K562 (cell line): Measurements from ENCODE around the gene ACTN3.

ENCODE experiments used
- POLR2A ChIP-seq: fragments of 450-650 bp; conservative IDR thresholded peaks from 2 replicates; pipeline ENCODE4 v1.6.1; 2016
- TCF7L2 ChIP-seq: fragments of 150-350 bp; IDR thresholded peaks from 2 replicates; pipeline ENCODE4 v1.6.1; 2016; ENCODE audit warnings: low read depth, mild to moderate bottlenecking, low read length, moderate library complexity
- ZEB2 ChIP-seq: fragments of 450-650 bp; IDR thresholded peaks from 2 replicates; pipeline ENCODE4 v1.6.1; 2016
- ZFP36 ChIP-seq: fragments of 150-350 bp; IDR thresholded peaks from 2 replicates; pipeline ENCODE4 v1.6.1; 2018; ENCODE audit warnings: low read length, low read depth; ENCODE audit not compliant: partially characterized antibody
- ZNF224 ChIP-seq: sonication (generic); formaldehyde crosslinking; IDR thresholded peaks from 2 replicates; pipeline ENCODE4 v1.8.0; 2022; ENCODE audit warnings: mild to moderate bottlenecking, missing genetic modification reagents
- ZNF785 ChIP-seq: fragments of 250-450 bp; sonication (Bioruptor Pico); IDR thresholded peaks from 2 replicates; pipeline ENCODE4 v1.4.0; 2020; ENCODE audit warnings: mild to moderate bottlenecking

DNA sequence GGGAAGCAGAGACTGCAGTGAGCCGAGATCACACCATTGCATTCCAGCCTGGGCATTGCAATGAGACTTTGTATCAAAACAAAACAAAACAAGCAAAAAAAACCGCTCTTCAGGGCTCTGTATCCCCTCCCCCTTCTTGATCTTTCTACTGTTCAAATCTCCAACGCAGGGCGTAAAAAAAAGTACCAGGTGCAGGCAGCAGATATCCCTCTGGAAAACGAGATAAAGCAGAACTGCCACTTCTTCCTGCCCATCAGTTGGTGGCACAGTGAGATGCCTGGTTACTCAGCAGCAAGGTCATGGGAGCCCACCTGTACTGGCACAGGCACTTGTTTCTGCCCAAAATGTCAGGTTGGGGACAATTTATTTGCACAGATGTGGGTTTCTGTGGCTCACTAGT lies 57.5 kb downstream of the ACTN3 start:
- no peak for TF ChIP-seq ZFP36
- TF ChIP-seq ZEB2: no peak
- no peak for TF ChIP-seq TCF7L2
- no peak for TF ChIP-seq ZNF224 (CRISPR knock-in tag)
- no peak for TF ChIP-seq POLR2A
- no peak for TF ChIP-seq ZNF785 (CRISPR knock-in tag)
